ENCODE measurements around the gene OPN4.

Gene OPN4

GRCh38 chr10:86707505-86707904 lies 53.2 kb downstream of the OPN4 start:
- ChIA-PET POLR2A (interaction anchor here (10.3 kb wide), 1 partner anchor 49 kb away, joined by 62 read pairs; the partner anchor contains the start of gene BMPR1A), CTCF (no interaction called here)
- TF ChIP-seq FOXA1 (IDR thresholded peaks at IDR 0.05) (no peak), CTBP1 (IDR thresholded peaks at IDR 0.05; ENCODE audit: borderline replicate concordance) (no peak), SUZ12 (IDR thresholded peaks at IDR 0.05) (no peak), NFRKB (IDR thresholded peaks at IDR 0.05) (no peak), BHLHE40 (IDR thresholded peaks at IDR 0.05; ENCODE audit: borderline replicate concordance) (no peak), FOXM1 (IDR thresholded peaks at IDR 0.05; ENCODE audit: borderline replicate concordance) (no peak), LEF1 (IDR thresholded peaks at IDR 0.05; ENCODE audit: borderline replicate concordance) (no peak), SP1 (IDR thresholded peaks at IDR 0.05) (no peak), ELF4 (IDR thresholded peaks at IDR 0.05) (no peak), L3MBTL2 (conservative IDR thresholded peaks at IDR 0.05) (no peak), FOXK2 (IDR thresholded peaks at IDR 0.05) (no peak), HDGF (IDR thresholded peaks at IDR 0.05; ENCODE audit: borderline replicate concordance) (no peak), TARDBP (IDR thresholded peaks at IDR 0.05) (no peak), ZNF384 (IDR thresholded peaks at IDR 0.05) (no peak), ARNT (IDR thresholded peaks at IDR 0.05) (no peak)
- TF ChIP-seq, protein P1, sequence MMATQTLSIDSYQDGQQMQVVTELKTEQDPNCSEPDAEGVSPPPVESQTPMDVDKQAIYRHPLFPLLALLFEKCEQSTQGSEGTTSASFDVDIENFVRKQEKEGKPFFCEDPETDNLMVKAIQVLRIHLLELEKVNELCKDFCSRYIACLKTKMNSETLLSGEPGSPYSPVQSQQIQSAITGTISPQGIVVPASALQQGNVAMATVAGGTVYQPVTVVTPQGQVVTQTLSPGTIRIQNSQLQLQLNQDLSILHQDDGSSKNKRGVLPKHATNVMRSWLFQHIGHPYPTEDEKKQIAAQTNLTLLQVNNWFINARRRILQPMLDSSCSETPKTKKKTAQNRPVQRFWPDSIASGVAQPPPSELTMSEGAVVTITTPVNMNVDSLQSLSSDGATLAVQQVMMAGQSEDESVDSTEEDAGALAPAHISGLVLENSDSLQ (IDR thresholded peaks at IDR 0.05): no peak
- no peak for DNase-seq (ENCODE audit: extremely low spot score)

GRCh38 chr10:86708068-86708782 lies 53.9 kb downstream of the OPN4 start:
- TF ChIP-seq FOXM1 (IDR thresholded peaks at IDR 0.05; ENCODE audit: borderline replicate concordance): no peak
- TF ChIP-seq TARDBP (IDR thresholded peaks at IDR 0.05): no peak
- no peak for TF ChIP-seq FOXA1 (IDR thresholded peaks at IDR 0.05)
- TF ChIP-seq L3MBTL2 (conservative IDR thresholded peaks at IDR 0.05): no peak
- no peak for TF ChIP-seq CTBP1 (IDR thresholded peaks at IDR 0.05; ENCODE audit: borderline replicate concordance)
- TF ChIP-seq SP1 (IDR thresholded peaks at IDR 0.05): no peak
- DNase-seq (ENCODE audit: extremely low spot score): no peak
- POLR2A ChIA-PET: interaction anchor here (10.3 kb wide), 1 partner anchor 49 kb away, joined by 62 read pairs; the partner anchor contains the start of gene BMPR1A
- CTCF ChIA-PET: interaction anchor here (0.6 kb wide), 3 partner anchors 17 to 232 kb away, joined by 3 to 5 read pairs (median 4); no protein-coding TSS in a partner anchor

GRCh38 chr10:86708783-86709380 lies 54.5 kb downstream of the OPN4 start:
- ChIA-PET CTCF (interaction anchor here (0.6 kb wide), 2 partner anchors 18 to 184 kb away, joined by 3 read pairs; no protein-coding TSS in a partner anchor), POLR2A (interaction anchor here (10.3 kb wide), 1 partner anchor 48 kb away, joined by 62 read pairs; the partner anchor contains the start of gene BMPR1A)
- DNase-seq (ENCODE audit: extremely low spot score): no peak
- TF ChIP-seq L3MBTL2 (conservative IDR thresholded peaks at IDR 0.05) (no peak), ELF4 (IDR thresholded peaks at IDR 0.05) (no peak), FOXA1 (IDR thresholded peaks at IDR 0.05) (no peak), FOXM1 (IDR thresholded peaks at IDR 0.05; ENCODE audit: borderline replicate concordance) (no peak), HDGF (IDR thresholded peaks at IDR 0.05; ENCODE audit: borderline replicate concordance) (no peak), LEF1 (IDR thresholded peaks at IDR 0.05; ENCODE audit: borderline replicate concordance) (no peak), NFRKB (IDR thresholded peaks at IDR 0.05) (no peak), SP1 (IDR thresholded peaks at IDR 0.05) (no peak), FOXK2 (IDR thresholded peaks at IDR 0.05) (no peak), BHLHE40 (IDR thresholded peaks at IDR 0.05; ENCODE audit: borderline replicate concordance) (no peak), ARNT (IDR thresholded peaks at IDR 0.05) (no peak), TARDBP (IDR thresholded peaks at IDR 0.05) (no peak), ZNF384 (IDR thresholded peaks at IDR 0.05) (no peak), CTBP1 (IDR thresholded peaks at IDR 0.05; ENCODE audit: borderline replicate concordance) (no peak), SUZ12 (IDR thresholded peaks at IDR 0.05) (no peak)
- TF ChIP-seq, protein P1 (IDR thresholded peaks at IDR 0.05): no peak

GRCh38 chr10:86709396-86710185 lies 55.2 kb downstream of the OPN4 start:
- POLR2A ChIA-PET: interaction anchor here (10.3 kb wide), 1 partner anchor 47 kb away, joined by 62 read pairs; the partner anchor contains the start of gene BMPR1A
- CTCF ChIA-PET: interaction anchor here (0.6 kb wide), 1 partner anchor 183 kb away, joined by 3 read pairs; no protein-coding TSS in a partner anchor
- no peak for TF ChIP-seq HDGF (IDR thresholded peaks at IDR 0.05; ENCODE audit: borderline replicate concordance)
- no peak for TF ChIP-seq NFRKB (IDR thresholded peaks at IDR 0.05)
- TF ChIP-seq FOXM1 (IDR thresholded peaks at IDR 0.05; ENCODE audit: borderline replicate concordance): no peak
- no peak for TF ChIP-seq ZNF384 (IDR thresholded peaks at IDR 0.05)
- no peak for TF ChIP-seq SUZ12 (IDR thresholded peaks at IDR 0.05)
- no peak for DNase-seq (ENCODE audit: extremely low spot score)

- CTCF ChIA-PET: no interaction called here
- TF ChIP-seq LEF1 (IDR thresholded peaks at IDR 0.05; ENCODE audit: borderline replicate concordance) (0 out of 2 replicates have a peak, but pooled peaks have one; percentile 20), SUZ12 (IDR thresholded peaks at IDR 0.05) (no peak), L3MBTL2 (conservative IDR thresholded peaks at IDR 0.05) (peak; percentile 38), FOXM1 (IDR thresholded peaks at IDR 0.05; ENCODE audit: borderline replicate concordance) (peak; percentile 39; the same call in 1 of the 2 replicates)
- TF ChIP-seq, protein P1 (IDR thresholded peaks at IDR 0.05): no peak
- POLR2A ChIA-PET: interaction anchor here (10.3 kb wide), 1 partner anchor 46 kb away, joined by 62 read pairs; the partner anchor contains the start of gene BMPR1A
- peak; percentile 91 for DNase-seq (ENCODE audit: extremely low spot score)
Measured at GRCh38 chr10:86710987-86711512, 56.7 kb downstream of the OPN4 start.

Data from HEK293T (cell line).